ES-I3 (cell line): ENCODE data around the gene TMEM44.
"Not testable (repeated sequence)": the region's sequence is repeated elsewhere in the genome, so short reads cannot be mapped to it uniquely, and the experiment has no call there.

ENCODE experiments used
- H3K36me3 ChIP-seq: 2 replicates; pipeline ENCODE4 v1.6.1; 2013; ENCODE audit warnings: mild to moderate bottlenecking, low read length, control low read depth, moderate library complexity; ENCODE audit not compliant: insufficient read depth
- H3K4me1 ChIP-seq: 2 replicates; pipeline ENCODE4 v1.6.1; 2013; ENCODE audit warnings: mild to moderate bottlenecking, control low read depth, low read length; ENCODE audit not compliant: insufficient read depth
- H3K9ac ChIP-seq: 2 replicates; pipeline ENCODE4 v1.6.1; 2013; ENCODE audit warnings: low read depth, mild to moderate bottlenecking, low read length, moderate library complexity
- H3K9me3 ChIP-seq: 2 replicates; pipeline ENCODE4 v1.6.1; 2013; ENCODE audit warnings: mild to moderate bottlenecking, low read length, moderate library complexity; ENCODE audit not compliant: control insufficient read depth, insufficient read depth

The TMEM44 gene

GRCh38 chr3:194555175-194556062 lies 77.8 kb downstream of the TMEM44 start:
- no peaks in the 10 kb centered on the region for H3K36me3 ChIP-seq
- H3K9me3 ChIP-seq = no peaks in the 10 kb centered on the region
- H3K4me1 ChIP-seq = peaks cover 9% of the 10 kb centered on the region; the same call in 1 of the 2 replicates
- H3K9ac ChIP-seq = no peak overlapping the region

GRCh38 chr3:194554473-194555123 lies 78.6 kb downstream of the TMEM44 start:
- Histone ChIP-seq H3K9me3 (no peaks in the 10 kb centered on the region), H3K9ac (no peak overlapping the region), H3K36me3 (no peaks in the 10 kb centered on the region), H3K4me1 (peaks cover 9% of the 10 kb centered on the region; the same call in 1 of the 2 replicates)

DNA sequence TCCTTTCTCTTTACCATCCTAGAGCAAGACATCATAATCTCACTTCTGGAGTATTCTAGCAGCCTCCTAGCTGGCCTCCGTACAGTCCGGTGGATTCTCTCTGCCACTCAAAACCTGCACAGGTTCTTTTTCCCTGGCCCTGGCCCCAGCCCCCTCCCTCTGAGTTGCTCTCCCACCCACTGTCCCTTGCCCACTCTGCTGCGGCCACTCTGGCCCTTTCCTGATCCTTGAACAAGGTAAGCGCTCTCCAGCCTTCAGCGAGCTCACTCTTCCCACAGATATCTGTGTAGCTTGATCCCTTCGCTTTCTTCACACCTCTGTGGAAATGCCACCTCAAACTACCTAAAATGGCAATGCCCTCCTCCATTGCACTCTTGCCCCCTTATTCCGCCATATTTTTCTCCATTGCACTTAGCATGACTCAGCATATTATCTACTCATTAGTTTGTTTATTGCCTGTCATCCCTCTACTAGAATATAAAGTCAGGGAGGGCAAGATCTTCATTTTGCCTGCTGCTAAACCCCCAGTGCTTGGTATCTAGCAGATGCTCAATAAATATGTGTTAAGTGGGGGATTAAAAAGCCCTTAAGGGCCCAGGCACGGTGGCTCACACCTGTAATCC lies 80.8 kb downstream of the TMEM44 start:
- H3K9me3 ChIP-seq = no peaks in the 10 kb centered on the region
- H3K36me3 ChIP-seq = no peaks in the 10 kb centered on the region
- peaks cover 9% of the 10 kb centered on the region; the same call in 1 of the 2 replicates for H3K4me1 ChIP-seq
- no peak overlapping the region for H3K9ac ChIP-seq

DNA sequence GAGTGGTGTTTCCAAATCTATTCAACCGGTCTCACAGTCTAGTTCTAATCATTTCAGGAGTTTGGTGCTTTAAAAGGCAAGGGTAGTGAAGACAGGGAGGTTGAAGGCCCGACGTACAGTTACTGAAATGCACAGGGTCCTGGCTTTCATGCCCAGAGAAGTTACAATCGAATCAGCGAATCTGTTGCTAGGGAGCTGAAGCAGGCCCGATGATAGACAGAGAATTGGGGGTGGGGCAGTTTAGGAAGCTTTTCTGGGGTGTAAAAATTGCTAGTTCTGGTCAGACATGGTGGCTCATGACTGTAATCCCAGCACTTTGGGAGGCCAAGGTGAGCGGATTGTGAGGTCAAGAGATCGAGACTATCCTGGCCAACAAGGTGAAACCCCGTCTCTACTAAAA lies 83.4 kb downstream of the TMEM44 start:
- Histone ChIP-seq H3K4me1 (no peaks in the 10 kb centered on the region), H3K36me3 (no peaks in the 10 kb centered on the region), H3K9me3 (no peaks in the 10 kb centered on the region), H3K9ac (no peak overlapping the region)

DNA sequence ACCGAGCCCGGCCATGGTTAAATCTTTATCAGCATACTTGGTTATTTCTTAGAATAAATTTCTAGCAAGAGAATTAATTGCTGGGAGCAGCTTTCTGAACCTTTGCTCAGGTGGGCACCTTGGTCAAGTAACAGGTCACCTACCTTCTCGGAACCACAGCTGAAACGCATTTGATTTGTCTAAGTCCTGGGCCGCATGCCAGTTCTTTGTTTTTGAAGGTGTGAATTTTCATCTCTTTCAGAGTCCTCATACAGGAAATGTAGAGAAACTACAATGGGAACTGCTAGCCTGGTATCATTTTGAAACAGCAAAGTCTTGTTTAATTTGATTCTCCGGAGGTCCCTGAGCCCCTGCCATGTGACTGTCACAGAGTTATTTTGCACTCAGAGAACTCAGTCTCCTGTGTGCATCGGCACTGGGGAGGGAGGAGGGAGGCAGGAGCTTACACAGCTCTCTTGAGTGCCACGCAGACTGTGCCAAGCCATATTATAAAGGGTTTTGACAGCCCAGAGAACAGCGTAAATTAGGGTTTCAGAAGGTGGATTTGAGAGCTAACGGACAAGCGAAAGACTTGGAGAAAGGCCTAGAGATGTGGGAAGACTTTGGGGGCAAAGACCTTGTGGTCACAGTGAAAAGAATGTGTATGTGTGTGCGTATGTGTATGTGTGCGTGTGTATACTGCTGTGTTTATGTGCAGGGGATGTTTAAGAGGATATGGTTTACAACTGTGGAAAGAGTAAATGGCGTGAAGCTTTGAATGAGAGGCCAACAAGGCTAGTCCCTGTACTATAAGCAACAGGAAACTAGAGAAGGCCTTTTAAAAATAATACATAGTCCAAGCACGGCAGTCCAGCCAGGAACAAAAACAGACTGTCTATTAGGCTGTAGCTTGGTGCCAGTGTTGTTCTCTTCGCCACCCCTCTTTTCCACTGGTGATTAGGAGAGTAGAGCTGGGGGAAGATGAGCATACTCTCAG lies 84.6 kb downstream of the TMEM44 start:
- H3K9ac ChIP-seq = no peak overlapping the region
- no peaks in the 10 kb centered on the region for H3K9me3 ChIP-seq
- H3K36me3 ChIP-seq = no peaks in the 10 kb centered on the region
- no peaks in the 10 kb centered on the region for H3K4me1 ChIP-seq

GRCh38 chr3:194547042-194547441 lies 86.2 kb downstream of the TMEM44 start:
- Histone ChIP-seq H3K36me3 (no peaks in the 10 kb centered on the region), H3K9me3 (no peaks in the 10 kb centered on the region), H3K4me1 (no peaks in the 10 kb centered on the region), H3K9ac (no peak overlapping the region)

DNA sequence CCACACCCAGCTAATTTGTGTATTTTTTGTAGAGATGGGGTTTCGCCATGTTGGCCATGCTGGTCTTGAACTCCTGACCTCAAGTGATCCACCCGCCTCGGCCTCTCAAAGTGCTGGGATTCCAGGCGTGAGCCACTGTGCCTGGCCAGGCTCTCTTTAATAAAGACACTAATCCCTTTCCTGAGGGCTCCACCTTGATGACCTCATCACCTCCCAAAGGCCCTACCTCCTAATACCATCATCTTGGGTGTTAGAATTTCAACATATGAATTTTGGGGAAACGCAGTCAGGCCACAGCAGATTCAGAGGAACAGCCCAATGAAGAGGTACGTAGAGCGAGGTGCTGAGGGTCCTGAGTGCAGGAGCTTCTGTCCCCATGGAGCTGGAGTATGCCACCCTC lies 87.7 kb downstream of the TMEM44 start:
- H3K9ac ChIP-seq, H3K4me1 ChIP-seq, H3K36me3 ChIP-seq, H3K9me3 ChIP-seq: not testable (repeated sequence)

DNA sequence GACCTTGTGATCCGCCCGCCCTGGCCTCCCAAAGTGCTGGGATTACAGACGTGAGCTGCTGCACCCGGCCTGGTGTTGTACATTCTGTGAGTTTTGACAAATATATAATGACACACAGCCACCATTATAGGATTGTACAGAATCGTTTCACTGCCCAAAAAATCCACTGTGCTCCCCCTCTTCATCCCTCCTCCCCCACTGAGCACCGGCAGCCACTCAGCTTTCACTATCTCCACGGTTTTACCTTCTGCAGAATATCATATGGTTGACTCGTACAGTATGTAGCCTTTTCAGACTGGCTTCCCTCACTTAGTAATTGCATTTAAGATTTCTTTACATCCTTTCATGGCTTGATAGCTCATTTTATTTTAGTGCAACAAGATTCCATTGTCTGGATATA lies 89.7 kb downstream of the TMEM44 start:
- Histone ChIP-seq H3K36me3 (no peaks in the 10 kb centered on the region), H3K4me1 (no peaks in the 10 kb centered on the region), H3K9me3 (no peaks in the 10 kb centered on the region), H3K9ac (no peak overlapping the region)

DNA sequence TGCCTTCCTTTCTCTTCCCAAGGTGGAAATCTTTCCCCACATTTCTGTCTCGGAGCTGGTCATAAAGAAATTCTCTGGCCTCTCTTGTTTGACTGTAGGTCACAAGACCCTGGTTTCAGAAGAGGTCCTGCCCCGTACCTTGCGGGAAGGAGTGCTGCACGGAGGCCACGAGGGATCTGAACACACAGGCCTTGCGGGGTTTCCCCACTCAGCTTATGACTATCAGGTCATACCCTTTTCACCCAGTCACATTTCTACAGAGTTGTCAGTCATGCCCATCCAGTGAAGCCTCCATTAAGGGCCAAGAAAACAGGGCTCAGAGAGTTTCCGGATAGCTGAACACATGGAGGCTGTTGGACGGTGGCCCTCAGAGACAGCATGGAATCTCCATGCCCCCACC lies 91.7 kb downstream of the TMEM44 start:
- no peaks in the 10 kb centered on the region for H3K36me3 ChIP-seq
- no peaks in the 10 kb centered on the region for H3K4me1 ChIP-seq
- no peak overlapping the region for H3K9ac ChIP-seq
- H3K9me3 ChIP-seq = no peaks in the 10 kb centered on the region

DNA sequence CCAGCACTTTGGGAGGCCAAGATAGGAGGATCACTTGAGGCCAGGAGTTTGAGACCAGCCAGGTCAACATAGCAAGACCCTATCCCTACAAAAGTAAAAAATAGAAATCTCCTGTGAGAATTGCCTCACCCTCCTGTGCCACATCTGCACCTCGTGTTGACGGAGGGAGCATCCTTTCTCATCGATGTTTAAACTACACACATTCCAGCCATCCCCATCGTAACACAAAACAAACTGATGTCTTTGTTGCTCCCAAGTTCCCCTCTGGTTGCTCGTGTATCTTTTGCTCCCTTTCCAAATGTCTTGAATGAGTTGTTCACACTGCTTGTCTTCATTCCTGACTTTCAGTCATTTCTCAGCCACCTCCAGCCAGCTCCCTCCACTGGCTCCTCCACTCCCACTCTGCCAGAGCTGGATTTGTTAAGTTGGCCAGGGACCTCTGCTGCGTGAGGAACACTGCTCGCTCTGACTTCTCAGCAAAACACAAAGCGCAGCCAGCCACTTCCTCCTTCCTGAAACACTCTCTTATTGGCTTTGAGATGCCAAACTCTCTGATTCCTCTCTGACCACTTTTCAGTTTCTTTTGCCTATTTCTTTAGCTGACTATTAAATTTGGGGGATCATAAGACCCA lies 92.8 kb downstream of the TMEM44 start:
- Histone ChIP-seq H3K9me3 (no peaks in the 10 kb centered on the region), H3K9ac (no peak overlapping the region), H3K4me1 (no peaks in the 10 kb centered on the region), H3K36me3 (no peaks in the 10 kb centered on the region)

DNA sequence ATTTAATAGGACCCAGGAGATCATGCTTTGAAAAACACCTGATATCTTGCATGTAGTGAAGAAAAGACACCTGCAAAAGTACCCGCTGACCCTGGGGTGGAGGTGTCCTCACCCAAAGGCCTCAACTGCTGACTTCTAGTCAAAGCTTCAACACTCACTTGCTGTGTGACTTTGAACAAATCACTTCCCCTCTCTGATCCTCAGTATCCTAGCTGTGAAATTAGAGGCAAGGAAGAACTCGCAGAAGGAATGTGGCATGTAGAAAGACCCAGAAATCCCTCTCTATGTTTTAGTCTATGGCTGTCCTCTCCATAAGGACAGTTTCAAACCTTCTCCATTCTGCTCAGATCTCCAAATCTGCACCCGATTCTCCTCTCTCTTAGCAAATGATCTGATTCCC lies 93.7 kb downstream of the TMEM44 start:
- peaks cover 5% of the 10 kb centered on the region; the same call in 1 of the 2 replicates for H3K9me3 ChIP-seq
- no peak overlapping the region for H3K9ac ChIP-seq
- H3K36me3 ChIP-seq = no peaks in the 10 kb centered on the region
- H3K4me1 ChIP-seq = no peaks in the 10 kb centered on the region

GRCh38 chr3:194537732-194538247 lies 95.4 kb downstream of the TMEM44 start:
- Histone ChIP-seq H3K36me3 (no peaks in the 10 kb centered on the region), H3K9ac (no peak overlapping the region), H3K9me3 (peaks cover 7% of the 10 kb centered on the region; the same call in 1 of the 2 replicates)

More at GRCh38 chr3:194537732-194538247, 95.4 kb downstream of the TMEM44 start:
- H3K4me1 ChIP-seq = no peaks in the 10 kb centered on the region
